ENCODE results near the gene PCDH1. TPM values are rescaled to one million over a fixed set of nuclear protein-coding genes. Genes with fewer than 3 reads are reported as not detected.

The PCDH1 gene
- total and polyA plus RNA-seq, 2 of the 13 experiments (the other 11 are each of a cell fraction or from before 2014, with no cell fraction given): 0.11 to 0.83 TPM

GRCh38 chr5:141879941-141880738 is 1.9 kb upstream of the PCDH1 start:
- no peak for TF ChIP-seq HNRNPUL1 (IDR thresholded peaks at IDR 0.05; ENCODE audit: low read depth, low read length)
- TF ChIP-seq GLI4 (CRISPR knock-in tag; IDR thresholded peaks at IDR 0.05; ENCODE audit: borderline replicate concordance): no peak
- TF ChIP-seq FOSL2 (CRISPR knock-in tag; IDR thresholded peaks at IDR 0.05): no peak
- no peak for TF ChIP-seq ZNF569 (CRISPR knock-in tag; IDR thresholded peaks at IDR 0.05; ENCODE audit: borderline replicate concordance)
- TF ChIP-seq, protein P1, sequence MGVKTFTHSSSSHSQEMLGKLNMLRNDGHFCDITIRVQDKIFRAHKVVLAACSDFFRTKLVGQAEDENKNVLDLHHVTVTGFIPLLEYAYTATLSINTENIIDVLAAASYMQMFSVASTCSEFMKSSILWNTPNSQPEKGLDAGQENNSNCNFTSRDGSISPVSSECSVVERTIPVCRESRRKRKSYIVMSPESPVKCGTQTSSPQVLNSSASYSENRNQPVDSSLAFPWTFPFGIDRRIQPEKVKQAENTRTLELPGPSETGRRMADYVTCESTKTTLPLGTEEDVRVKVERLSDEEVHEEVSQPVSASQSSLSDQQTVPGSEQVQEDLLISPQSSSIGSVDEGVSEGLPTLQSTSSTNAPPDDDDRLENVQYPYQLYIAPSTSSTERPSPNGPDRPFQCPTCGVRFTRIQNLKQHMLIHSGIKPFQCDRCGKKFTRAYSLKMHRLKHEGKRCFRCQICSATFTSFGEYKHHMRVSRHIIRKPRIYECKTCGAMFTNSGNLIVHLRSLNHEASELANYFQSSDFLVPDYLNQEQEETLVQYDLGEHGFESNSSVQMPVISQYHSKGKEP (CRISPR knock-in tag; IDR thresholded peaks at IDR 0.05): no peak
- TF ChIP-seq ZNF180 (CRISPR knock-in tag; IDR thresholded peaks at IDR 0.05; ENCODE audit: borderline replicate concordance, low read depth): no peak
- TF ChIP-seq ZNF570 (CRISPR knock-in tag; IDR thresholded peaks at IDR 0.05; ENCODE audit: borderline replicate concordance): no peak
- TF ChIP-seq ZNF740 (CRISPR knock-in tag; IDR thresholded peaks at IDR 0.05): no peak
- no peak for TF ChIP-seq HNRNPLL (IDR thresholded peaks at IDR 0.05; ENCODE audit: low read depth, low read length, poor library complexity, severe bottlenecking)
- Histone ChIP-seq H3K36me3 (replicated peaks in 1 of 2; ENCODE audit: control insufficient read depth in 1 of 2, insufficient read depth in 2 of 2, low read length in 2 of 2) (no peaks in the 10 kb centered on the region), H2AFZ (ENCODE audit: low read length) (no peak overlapping the region), H3K9ac (ENCODE audit: insufficient read depth, low read depth, low read length) (no peak overlapping the region), H3K4me2 (ENCODE audit: low read depth, low read length) (no peak overlapping the region), H3K27ac (ENCODE audit: extremely low read length, insufficient read depth, low read length) (no peak overlapping the region), H4K20me1 (ENCODE audit: insufficient read depth, low read length) (no peaks in the 10 kb centered on the region), H3K4me1 (ENCODE audit: insufficient read depth, low read length) (peaks cover 49% of the 10 kb centered on the region), H3K9me3 (ENCODE audit: low read length) (no peaks in the 10 kb centered on the region), H3K27me3 (ENCODE audit: control insufficient read depth in 1 of 2, insufficient read depth in 2 of 2, low read length in 2 of 2) (peaks cover 17 to 58% of the 10 kb centered on the region in 2 experiments), H3K4me3 (replicated peaks in 1 of 3; ENCODE audit: insufficient read depth in 1 of 3, low read depth in 2 of 3, low read length in 3 of 3) (no peak overlapping the region), H3K79me2 (ENCODE audit: insufficient read depth, low read length) (no peaks in the 10 kb centered on the region)
- no peak for ATAC-seq
- 2% methylated on average over 6 of the region's 7 CpGs for WGBS (ENCODE audit: low lambda C conversion rate)
- BruUV-seq (replicated peaks): no TSS peak
- POLR2A ChIA-PET: no interaction called here
- intact Hi-C loops (cut with micrococcal nuclease; ENCODE audit: unreplicated experiment) (loop anchor here (2.0 to 5.0 kb wide), 3 partner anchors 53 to 187 kb away; no protein-coding TSS in a partner anchor), in situ Hi-C loops (cut with HindIII; ENCODE audit: extremely low pct_ligation_motif_present, low pct_unique_long_range_greater_than_20kb) (loop anchor here (5.0 kb wide), 1 partner anchor 178 kb away; no protein-coding TSS in a partner anchor)
- FAIRE-seq: no peak
- DNase-seq (ENCODE audit: low spot score): no peak
- CTCF ChIA-PET (ENCODE audit: low intra/inter-chr PET ratio, low total read pairs): interaction anchor here (1.8 to 2.1 kb wide), 2 partner anchors 178 to 188 kb away, joined by 16 to 19 read pairs; no protein-coding TSS in a partner anchor
